Cardiac fibroblast (primary cell): Measurements from ENCODE around the gene PANX3.
A peak's percentile ranks its signal among the peaks of the same experiment; 100 is the strongest.

Experiments used
- DNase-seq, 2 donors: peaks; one replicate each; pipeline versions ENCODE4 v3.0.0 to v3.0.0-alpha.2; 2010; ENCODE audit warnings: low read depth in 2 of 2
- H3K4me3 ChIP-seq, 2 donors: replicated peaks in 1 of 2; 1 replicate in 1 of 2; 2 replicates in 1 of 2; pipeline ENCODE4 v1.5.1; 2011; ENCODE audit warnings: low read depth in 2 of 2, low read length in 2 of 2, mild to moderate bottlenecking in 2 of 2, moderate library complexity in 1 of 2
- CTCF ChIP-seq: IDR thresholded peaks from one replicate; pipeline ENCODE4 v1.5.1; 2011; ENCODE audit warnings: low read depth, mild to moderate bottlenecking, low read length, inconsistent platforms

Gene PANX3

GRCh38 chr11:124611064-124611463 lies at the start of gene PANX3:
Gene PANX3, plus strand, starts transcription at chr11:124611428. Its CDS starts 129 bp downstream, at chr11:124611557.
- no peak for TF ChIP-seq CTCF
- no peak for DNase-seq
- no peak within 1 kb of the TSS for H3K4me3 ChIP-seq

GRCh38 chr11:124569697-124570096 lies 41.5 kb upstream of the PANX3 start, which contains the start of gene OR8A1:
Gene OR8A1, plus strand, starts transcription at chr11:124569997. Its CDS starts 123 bp downstream, at chr11:124570120.
- no peak within 1 kb of the TSS for H3K4me3 ChIP-seq
- TF ChIP-seq CTCF: no peak

GRCh38 chr11:124570160-124570559 lies 41.1 kb upstream of the PANX3 start:
- DNase-seq: no peak
- TF ChIP-seq CTCF: no peak
- no peak overlapping the region for H3K4me3 ChIP-seq

More at GRCh38 chr11:124569697-124570096, 41.5 kb upstream of the PANX3 start, which contains the start of gene OR8A1:
- DNase-seq: no peak

- TF ChIP-seq CTCF: no peak
- no peak overlapping the region for H3K4me3 ChIP-seq
- no peak for DNase-seq
These were observed 33.4 kb upstream of the PANX3 start for GRCh38 chr11:124577716-124578427.

GRCh38 chr11:124578761-124579160 lies 32.5 kb upstream of the PANX3 start:
- peak in 1 of 2 donors; percentile 17 for DNase-seq
- TF ChIP-seq CTCF: no peak
- H3K4me3 ChIP-seq: no peak overlapping the region

GRCh38 chr11:124581817-124582216 lies 29.4 kb upstream of the PANX3 start:
- TF ChIP-seq CTCF: no peak
- no peak overlapping the region for H3K4me3 ChIP-seq
- no peak for DNase-seq
